T-helper 2 cell treated with Interferon-gamma antibody and Interleukin-4, amounts not matched to agents 5 μg/mL and 100 μg/mL, for 36 hours (primary cell): Measurements from ENCODE around the gene FMN1.
"Not testable (repeated sequence)": the region's sequence is repeated elsewhere in the genome, so short reads cannot be mapped to it uniquely, and the experiment has no call there.

Experiments
- DNase-seq: peaks from one replicate; pipeline ENCODE4 v3.0.0; 2021; ENCODE audit warnings: low spot score
- H3K27ac Mint-ChIP-seq: one replicate; pipeline ENCODE4 v1.8.0; 2021; ENCODE audit warnings: mild to moderate bottlenecking, mixed read lengths
- H3K27me3 Mint-ChIP-seq: one replicate; pipeline ENCODE4 v1.8.0; 2021; ENCODE audit warnings: low read depth, mixed read lengths
- H3K36me3 Mint-ChIP-seq: one replicate; pipeline ENCODE4 v1.8.0; 2021; ENCODE audit warnings: low read depth, mixed read lengths
- H3K4me1 Mint-ChIP-seq: one replicate; pipeline ENCODE4 v1.8.0; 2021; ENCODE audit warnings: low read depth, mixed read lengths
- H3K4me3 Mint-ChIP-seq: one replicate; pipeline ENCODE4 v1.8.0; 2022; ENCODE audit warnings: mild to moderate bottlenecking, moderate library complexity, mixed read lengths
- H3K9me3 Mint-ChIP-seq: one replicate; pipeline ENCODE4 v1.8.0; 2021; ENCODE audit warnings: mixed read lengths

Gene FMN1

DNA sequence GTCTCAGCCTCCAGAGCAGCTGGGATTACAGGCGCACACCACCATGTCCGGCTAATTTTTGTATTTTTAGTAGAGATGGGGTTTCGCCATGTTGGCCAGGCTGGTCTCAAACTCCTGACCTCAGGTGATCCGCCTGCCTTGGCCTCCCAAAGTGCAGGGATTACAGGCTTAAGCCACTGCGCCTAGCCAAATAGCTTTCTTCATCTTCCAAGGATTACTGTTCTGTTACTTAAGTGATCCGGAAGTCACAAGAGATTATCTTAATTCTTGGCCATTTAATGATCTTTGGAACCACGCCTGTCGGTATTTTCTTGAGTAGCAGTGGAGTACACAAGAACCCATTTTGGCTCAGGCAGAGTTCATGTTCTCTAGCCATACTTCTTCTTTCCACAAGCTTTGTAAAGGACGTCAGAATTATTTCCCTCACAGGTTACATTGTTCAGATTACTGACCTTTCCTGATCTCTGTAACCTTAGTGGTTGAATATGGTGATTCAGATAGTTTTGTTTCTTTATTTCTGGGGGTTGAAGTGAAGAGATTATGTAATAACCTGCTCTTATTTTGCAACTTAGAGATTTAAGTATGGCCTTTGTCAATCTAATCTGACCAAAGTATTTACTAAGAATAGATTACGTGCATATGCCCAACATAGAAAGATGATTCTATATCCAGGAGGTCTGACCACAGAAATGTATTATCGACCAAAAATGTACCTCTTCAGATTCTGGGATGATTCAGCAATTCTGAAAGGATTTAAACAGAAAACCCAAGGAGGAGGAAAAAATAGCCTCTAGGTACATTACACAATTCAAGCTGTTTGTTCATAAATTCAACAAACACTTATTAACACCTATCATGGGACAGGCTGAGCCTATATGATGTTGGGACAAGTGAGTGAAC, 344.5 kb downstream of the FMN1 start:
- Mint-ChIP-seq H3K4me3 (no peak overlapping the region), H3K27ac (no peak overlapping the region)
- no peak for DNase-seq

DNA sequence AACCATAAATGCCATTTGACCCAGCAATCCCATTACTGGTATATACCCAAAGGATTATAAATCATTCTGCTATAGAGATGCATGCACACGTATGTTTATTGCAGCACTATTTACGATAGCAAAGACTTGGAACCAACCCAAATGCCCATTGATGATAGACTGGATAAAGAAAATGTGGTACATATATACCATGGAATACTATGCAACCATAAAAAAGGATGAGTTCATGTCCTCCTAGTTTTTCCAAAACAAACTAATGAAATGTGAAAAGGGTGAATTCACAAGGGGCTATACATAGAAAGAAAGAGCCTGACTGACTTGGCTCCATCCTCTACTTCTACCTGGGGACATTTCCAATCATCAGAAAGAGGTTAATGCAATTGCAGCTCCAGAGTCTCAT, 347.8 kb downstream of the FMN1 start:
- H3K4me1 Mint-ChIP-seq, H3K4me3 Mint-ChIP-seq: not testable (repeated sequence)

More for the DNA sequence above, 344.5 kb downstream of the FMN1 start:
- Mint-ChIP-seq H3K4me1 (no peaks in the 10 kb centered on the region), H3K36me3 (no peaks in the 10 kb centered on the region), H3K9me3 (no peaks in the 10 kb centered on the region), H3K27me3 (no peaks in the 10 kb centered on the region)

DNA sequence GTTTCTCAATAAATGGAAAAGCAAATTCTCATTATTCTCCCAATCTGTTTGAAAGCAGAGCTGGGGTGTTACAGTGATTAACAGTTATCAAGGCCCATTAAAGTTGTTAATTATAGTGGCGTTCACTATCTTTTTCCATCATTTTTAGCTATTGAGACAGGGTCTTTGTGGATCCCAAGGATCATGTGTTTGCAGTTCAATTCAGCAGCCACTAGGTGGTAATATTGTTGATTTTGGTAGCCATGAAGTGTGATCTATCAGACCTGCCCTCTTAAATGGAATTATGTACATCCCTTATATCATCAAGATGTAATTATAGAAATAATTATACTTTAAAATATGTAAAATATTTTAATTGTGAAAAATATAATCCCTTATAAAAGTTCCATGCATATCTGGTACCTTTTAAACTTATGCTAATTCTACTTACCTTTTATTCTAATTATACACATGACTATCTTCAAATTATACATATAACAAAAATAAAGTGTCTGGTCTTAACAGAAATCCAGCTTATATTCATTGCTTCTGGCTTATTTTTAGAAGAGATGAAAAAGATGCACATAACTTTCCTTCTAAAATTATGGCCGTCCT, 350.3 kb downstream of the FMN1 start:
- H3K36me3 Mint-ChIP-seq: no peaks in the 10 kb centered on the region
- DNase-seq: no peak
- no peak overlapping the region for H3K27ac Mint-ChIP-seq
- H3K27me3 Mint-ChIP-seq: peaks cover 2% of the 10 kb centered on the region
- H3K4me3 Mint-ChIP-seq: no peak overlapping the region
- no peaks in the 10 kb centered on the region for H3K9me3 Mint-ChIP-seq
- no peaks in the 10 kb centered on the region for H3K4me1 Mint-ChIP-seq

More for the DNA sequence above, 347.8 kb downstream of the FMN1 start:
- not testable (repeated sequence) for H3K27ac Mint-ChIP-seq, H3K36me3 Mint-ChIP-seq, H3K27me3 Mint-ChIP-seq, H3K9me3 Mint-ChIP-seq, DNase-seq

DNA sequence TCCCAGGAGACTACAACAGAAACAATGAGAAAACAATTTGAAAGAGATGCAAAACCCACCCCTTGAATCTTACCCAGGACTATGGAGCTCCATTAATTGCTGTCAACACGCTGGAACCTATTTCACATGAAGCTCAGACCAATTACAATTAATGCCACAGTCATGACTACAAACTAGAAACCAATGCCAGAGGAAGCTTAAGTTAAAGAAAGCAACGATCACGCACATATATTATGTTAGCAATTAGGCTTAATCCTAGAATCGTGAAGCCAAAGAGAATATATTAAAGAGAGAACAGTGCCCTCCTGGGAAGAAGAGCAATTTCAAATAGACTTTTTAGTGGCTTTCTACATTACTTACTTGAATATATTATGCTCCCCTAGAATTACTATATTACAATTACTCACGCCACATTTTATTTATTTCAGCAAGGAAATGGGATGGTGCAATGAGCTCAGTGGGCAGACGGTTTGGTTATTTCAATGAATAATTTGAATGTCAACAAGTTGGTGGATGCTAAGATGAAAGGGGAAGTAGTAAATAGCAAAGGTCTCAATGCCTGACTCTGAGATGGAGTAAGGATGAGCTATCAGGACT, 351.2 kb downstream of the FMN1 start:
- DNase-seq: no peak
- no peak overlapping the region for H3K27ac Mint-ChIP-seq
- H3K4me3 Mint-ChIP-seq: no peak overlapping the region
- H3K9me3 Mint-ChIP-seq: no peaks in the 10 kb centered on the region
- no peaks in the 10 kb centered on the region for H3K4me1 Mint-ChIP-seq
- H3K27me3 Mint-ChIP-seq: peaks cover 2% of the 10 kb centered on the region
- no peaks in the 10 kb centered on the region for H3K36me3 Mint-ChIP-seq

DNA sequence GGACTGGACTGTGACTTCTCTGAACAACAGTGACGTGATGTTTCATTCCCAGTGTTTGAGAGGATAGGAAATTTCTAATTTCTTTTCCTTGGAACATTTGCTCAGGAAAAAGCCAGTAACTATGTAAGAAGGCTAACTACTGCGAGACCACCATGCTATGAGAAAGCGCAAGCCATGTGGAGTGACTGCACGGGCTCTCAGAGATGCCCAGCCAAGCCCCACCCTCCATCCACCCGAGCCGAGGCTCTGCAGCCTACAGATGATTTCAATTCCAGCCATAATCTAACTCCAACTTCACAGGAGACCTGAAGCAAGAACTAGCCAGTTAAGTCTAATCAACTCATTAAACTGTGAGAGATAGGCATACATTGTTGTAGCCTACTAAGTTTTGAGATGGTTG, 352.4 kb downstream of the FMN1 start:
- Mint-ChIP-seq H3K27me3 (peaks cover 2% of the 10 kb centered on the region), H3K9me3 (no peaks in the 10 kb centered on the region), H3K36me3 (no peaks in the 10 kb centered on the region), H3K4me3 (no peak overlapping the region), H3K4me1 (no peaks in the 10 kb centered on the region), H3K27ac (no peak overlapping the region)
- DNase-seq: no peak

DNA sequence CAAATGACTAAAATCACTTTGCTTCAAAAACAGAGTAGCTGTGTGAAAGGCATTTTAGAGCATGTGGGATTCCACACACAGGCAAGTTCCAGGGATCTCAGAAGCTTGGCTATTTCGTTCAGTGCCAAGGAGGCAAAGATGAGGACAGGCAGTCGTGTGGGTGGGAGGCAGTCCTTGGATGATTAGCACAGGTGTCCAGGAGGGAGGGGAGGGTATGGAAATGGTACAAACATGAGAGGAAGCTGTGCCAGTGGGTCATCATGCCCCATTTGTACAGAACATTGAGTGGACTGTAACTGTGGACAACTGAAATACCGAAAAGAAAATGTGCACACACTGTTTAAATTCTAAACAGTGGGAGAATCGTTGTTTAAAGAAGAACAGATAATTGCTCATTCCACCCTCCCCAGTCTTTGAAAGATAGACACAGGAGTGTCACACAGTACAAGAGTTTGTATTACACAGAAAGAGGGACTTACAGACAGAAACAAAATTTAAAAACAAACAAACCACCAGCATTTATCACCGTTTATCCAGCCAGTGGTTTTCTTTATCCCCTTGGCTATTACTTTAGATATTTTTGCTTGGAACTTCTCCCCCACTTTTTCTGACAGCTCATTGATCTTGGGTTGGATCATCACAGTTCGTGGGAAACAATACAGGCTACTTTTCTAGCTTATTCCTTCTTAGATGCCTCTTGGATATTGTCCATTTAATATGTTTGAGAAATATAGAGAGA, 353.8 kb downstream of the FMN1 start:
- H3K4me3 Mint-ChIP-seq: no peak overlapping the region
- H3K9me3 Mint-ChIP-seq: no peaks in the 10 kb centered on the region
- H3K27ac Mint-ChIP-seq: no peak overlapping the region
- no peak for DNase-seq
- H3K4me1 Mint-ChIP-seq: no peaks in the 10 kb centered on the region
- peaks cover 2% of the 10 kb centered on the region for H3K27me3 Mint-ChIP-seq
- no peaks in the 10 kb centered on the region for H3K36me3 Mint-ChIP-seq

DNA sequence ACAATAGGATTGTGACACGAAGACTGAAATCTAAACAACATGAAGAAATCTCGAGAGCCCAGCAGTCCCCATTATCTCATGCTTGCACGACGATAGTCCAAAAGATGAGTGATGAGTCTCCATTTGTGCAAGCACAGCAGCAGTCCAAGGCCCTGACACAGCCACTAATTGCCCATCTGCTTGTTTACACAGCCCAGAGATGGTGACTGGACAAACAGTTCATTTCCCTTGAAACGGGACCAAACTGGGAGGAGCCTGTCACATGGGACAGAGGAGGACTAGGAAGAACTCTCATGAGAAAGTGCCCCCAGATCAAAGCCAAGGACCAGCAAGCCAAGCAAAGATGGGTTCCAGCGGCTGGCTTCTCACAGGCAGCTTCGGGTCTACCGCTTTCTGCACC, 355.7 kb downstream of the FMN1 start:
- H3K4me1 Mint-ChIP-seq: no peaks in the 10 kb centered on the region
- H3K36me3 Mint-ChIP-seq: no peaks in the 10 kb centered on the region
- H3K4me3 Mint-ChIP-seq: no peak overlapping the region
- no peak for DNase-seq
- H3K27me3 Mint-ChIP-seq: peaks cover 5% of the 10 kb centered on the region
- no peaks in the 10 kb centered on the region for H3K9me3 Mint-ChIP-seq
- H3K27ac Mint-ChIP-seq: no peak overlapping the region

DNA sequence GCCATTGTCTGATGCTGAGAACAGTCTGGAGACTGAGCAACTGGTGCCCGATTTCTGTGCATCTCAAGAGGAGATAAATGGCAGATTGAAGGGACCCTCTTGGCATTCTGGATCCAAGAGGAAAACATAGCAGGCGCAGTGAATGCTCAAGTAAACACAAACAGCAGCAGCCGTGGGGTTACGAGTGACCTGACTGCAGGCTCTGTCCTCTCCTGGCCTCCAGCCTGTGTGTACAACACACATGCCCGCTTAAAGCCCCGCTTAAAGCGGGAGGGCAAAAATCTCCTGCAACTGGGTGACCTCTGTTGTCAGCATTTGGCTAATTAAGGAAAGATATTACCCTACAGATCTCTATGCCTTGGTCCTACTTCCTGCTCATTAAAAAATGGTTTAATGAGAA, 356.2 kb downstream of the FMN1 start:
- no peak for DNase-seq
- no peaks in the 10 kb centered on the region for H3K4me1 Mint-ChIP-seq
- no peak overlapping the region for H3K4me3 Mint-ChIP-seq
- no peaks in the 10 kb centered on the region for H3K9me3 Mint-ChIP-seq
- no peaks in the 10 kb centered on the region for H3K36me3 Mint-ChIP-seq
- H3K27ac Mint-ChIP-seq: no peak overlapping the region
- peaks cover 6% of the 10 kb centered on the region for H3K27me3 Mint-ChIP-seq

DNA sequence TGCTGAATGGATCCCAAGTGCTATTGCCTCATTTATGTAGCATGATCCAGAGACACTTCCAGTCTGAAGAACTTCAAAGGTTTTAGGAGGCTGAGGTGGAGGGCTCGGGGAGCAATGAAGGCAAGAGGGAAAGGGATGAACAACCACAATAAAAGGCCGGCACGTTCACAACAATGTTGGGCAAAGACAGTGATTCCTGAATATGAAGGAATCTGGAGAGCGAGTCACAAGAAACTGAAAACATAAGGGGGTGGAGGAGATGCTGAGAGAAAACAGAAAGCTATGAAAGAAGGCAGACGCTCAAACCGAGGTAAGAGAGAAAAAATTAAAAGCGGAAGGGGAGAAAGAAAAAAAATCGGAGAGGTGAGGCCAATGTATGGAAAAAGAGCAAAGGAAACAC, 356.6 kb downstream of the FMN1 start:
- Mint-ChIP-seq H3K4me1 (no peaks in the 10 kb centered on the region), H3K9me3 (no peaks in the 10 kb centered on the region), H3K4me3 (no peak overlapping the region), H3K27ac (no peak overlapping the region), H3K27me3 (peaks cover 10% of the 10 kb centered on the region), H3K36me3 (no peaks in the 10 kb centered on the region)
- no peak for DNase-seq

DNA sequence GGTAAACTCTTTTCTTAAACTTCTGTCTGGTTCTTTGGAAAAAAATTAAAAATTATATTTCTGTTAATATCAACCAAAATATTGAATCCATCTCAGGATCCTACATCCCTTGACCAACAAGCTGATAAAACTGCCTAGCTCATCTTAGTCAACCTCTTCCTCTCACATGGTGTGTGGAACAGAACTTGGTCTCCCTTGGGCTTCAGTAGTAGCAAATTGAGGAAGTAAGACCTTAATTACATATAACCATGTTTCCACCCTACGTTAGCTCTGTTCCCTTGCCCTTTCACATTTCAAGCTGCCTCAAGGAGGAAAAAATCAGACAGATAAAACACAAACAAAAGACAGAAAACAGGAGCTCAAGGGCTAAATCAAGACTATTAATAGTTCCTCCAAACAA, 360.4 kb downstream of the FMN1 start:
- DNase-seq: no peak
- H3K36me3 Mint-ChIP-seq: no peaks in the 10 kb centered on the region
- no peak overlapping the region for H3K4me3 Mint-ChIP-seq
- H3K4me1 Mint-ChIP-seq: no peaks in the 10 kb centered on the region
- H3K27ac Mint-ChIP-seq: no peak overlapping the region
- peaks cover 18% of the 10 kb centered on the region for H3K27me3 Mint-ChIP-seq
- no peaks in the 10 kb centered on the region for H3K9me3 Mint-ChIP-seq

DNA sequence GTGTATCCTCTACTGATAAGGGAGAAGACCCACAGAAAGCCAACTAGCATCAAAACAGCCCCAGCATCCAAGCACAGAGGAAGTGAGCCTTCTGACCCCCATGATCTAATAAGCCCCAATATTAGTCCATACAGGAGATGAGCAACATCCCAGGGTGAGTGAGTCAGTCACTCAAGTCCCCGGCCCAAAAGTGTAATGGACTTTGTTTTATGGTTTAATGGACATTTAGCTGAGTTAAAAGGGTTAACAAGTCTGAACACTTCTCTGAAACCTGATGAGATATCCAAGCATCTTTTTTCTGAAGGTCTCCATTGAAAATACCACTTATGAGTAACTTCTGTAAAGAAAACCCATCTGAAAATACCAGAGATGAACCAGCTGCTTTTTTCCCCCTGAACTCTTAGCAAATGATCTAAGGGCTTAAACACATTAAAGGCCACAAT, 361.1 kb downstream of the FMN1 start:
- Mint-ChIP-seq H3K27me3 (peaks cover 18% of the 10 kb centered on the region), H3K36me3 (no peaks in the 10 kb centered on the region), H3K9me3 (no peaks in the 10 kb centered on the region), H3K4me3 (no peak overlapping the region), H3K27ac (no peak overlapping the region), H3K4me1 (no peaks in the 10 kb centered on the region)
- DNase-seq: no peak

DNA sequence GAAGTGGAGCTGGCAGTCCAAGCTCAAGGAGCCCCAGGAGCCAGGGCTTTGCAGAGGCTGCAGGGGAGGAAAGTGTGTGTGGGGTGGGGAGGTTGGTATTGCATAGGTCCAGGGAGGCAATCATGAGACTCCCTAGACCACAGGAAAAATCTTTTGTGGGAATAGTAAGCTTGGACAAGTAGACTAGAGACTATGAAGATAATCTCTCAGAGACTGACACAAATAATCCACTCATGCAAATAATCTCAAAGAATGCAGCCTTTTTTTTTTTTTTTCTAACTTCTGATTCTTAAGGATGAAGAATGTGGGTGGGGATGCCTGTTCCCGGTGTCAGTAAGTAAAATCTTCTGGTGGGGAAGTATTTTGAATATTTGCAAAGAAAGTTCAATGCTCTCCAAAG, 363.0 kb downstream of the FMN1 start:
- peaks cover 18% of the 10 kb centered on the region for H3K27me3 Mint-ChIP-seq
- no peak overlapping the region for H3K4me3 Mint-ChIP-seq
- no peak for DNase-seq
- no peaks in the 10 kb centered on the region for H3K4me1 Mint-ChIP-seq
- H3K36me3 Mint-ChIP-seq: no peaks in the 10 kb centered on the region
- H3K27ac Mint-ChIP-seq: no peak overlapping the region
- no peaks in the 10 kb centered on the region for H3K9me3 Mint-ChIP-seq

DNA sequence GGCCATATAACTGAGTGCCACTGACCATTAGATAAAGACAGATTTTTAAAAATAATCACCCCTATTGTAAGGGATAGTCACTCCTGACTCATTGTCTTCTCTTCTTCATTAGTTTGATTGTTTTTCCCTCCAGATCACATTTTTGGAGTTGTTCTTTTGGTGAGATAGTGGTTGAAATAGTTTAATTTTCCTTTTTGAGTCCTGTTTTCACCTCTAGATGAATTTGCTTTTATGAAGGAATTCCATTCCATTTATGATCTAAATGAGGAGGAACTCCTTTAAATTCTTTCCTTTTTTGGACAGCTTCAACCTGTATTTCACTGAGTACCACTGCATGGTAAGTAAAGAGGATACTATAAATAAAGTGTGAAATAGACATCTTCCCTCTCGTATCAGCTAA, 364.3 kb downstream of the FMN1 start:
- Mint-ChIP-seq H3K4me1 (no peaks in the 10 kb centered on the region), H3K4me3 (no peak overlapping the region), H3K9me3 (no peaks in the 10 kb centered on the region), H3K36me3 (no peaks in the 10 kb centered on the region), H3K27me3 (peaks cover 18% of the 10 kb centered on the region), H3K27ac (no peak overlapping the region)
- no peak for DNase-seq

DNA sequence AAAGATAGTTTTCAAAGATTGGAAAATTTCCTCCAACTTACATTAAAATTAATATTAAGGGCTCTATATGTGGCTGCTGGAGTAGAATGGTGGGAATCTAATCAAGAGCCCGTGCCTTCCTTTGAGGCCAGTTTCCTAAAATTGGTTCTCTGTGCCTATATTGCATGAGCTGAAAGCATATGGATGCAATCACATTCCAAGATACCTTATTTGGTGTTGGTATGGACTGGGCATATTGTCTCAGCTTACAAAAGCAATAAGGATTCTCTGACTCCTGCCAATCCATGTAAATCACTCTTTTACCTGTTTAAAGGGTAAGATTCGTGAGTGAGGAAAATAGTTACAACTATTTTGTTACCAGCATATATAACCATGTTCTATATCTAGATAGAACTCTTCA, 365.1 kb downstream of the FMN1 start:
- H3K9me3 Mint-ChIP-seq: no peaks in the 10 kb centered on the region
- H3K36me3 Mint-ChIP-seq: no peaks in the 10 kb centered on the region
- no peak for DNase-seq
- H3K27me3 Mint-ChIP-seq: peaks cover 17% of the 10 kb centered on the region
- H3K4me3 Mint-ChIP-seq: no peak overlapping the region
- no peaks in the 10 kb centered on the region for H3K4me1 Mint-ChIP-seq
- H3K27ac Mint-ChIP-seq: no peak overlapping the region
